Measurements from ENCODE around the gene CLEC4E. TPM values are rescaled to one million over a fixed set of nuclear protein-coding genes. Genes with fewer than 3 reads are reported as not detected.
"Not testable (repeated sequence)": the region's sequence is repeated elsewhere in the genome, so short reads cannot be mapped to it uniquely, and the experiment has no call there.

Gene CLEC4E
- total RNA-seq, 1 donor from 2014 or later, result not detected

GRCh38 chr12:8549381-8549780, 8.7 kb upstream of the CLEC4E start:
- Histone ChIP-seq H3K36me3 (ENCODE audit: control insufficient read depth, insufficient read depth, low read length) (no peaks in the 10 kb centered on the region), H3K4me3 (ENCODE audit: low read depth, low read length) (no peak overlapping the region), H3K27me3 (ENCODE audit: control insufficient read depth, insufficient read depth, low read length) (no peaks in the 10 kb centered on the region)
- FAIRE-seq (no peak), DNase-seq (ENCODE audit: low read depth) (no peak)
- TF ChIP-seq CTCF (IDR thresholded peaks at IDR 0.05; ENCODE audit: insufficient read depth, low read length, severe bottlenecking), result no peak

DNA sequence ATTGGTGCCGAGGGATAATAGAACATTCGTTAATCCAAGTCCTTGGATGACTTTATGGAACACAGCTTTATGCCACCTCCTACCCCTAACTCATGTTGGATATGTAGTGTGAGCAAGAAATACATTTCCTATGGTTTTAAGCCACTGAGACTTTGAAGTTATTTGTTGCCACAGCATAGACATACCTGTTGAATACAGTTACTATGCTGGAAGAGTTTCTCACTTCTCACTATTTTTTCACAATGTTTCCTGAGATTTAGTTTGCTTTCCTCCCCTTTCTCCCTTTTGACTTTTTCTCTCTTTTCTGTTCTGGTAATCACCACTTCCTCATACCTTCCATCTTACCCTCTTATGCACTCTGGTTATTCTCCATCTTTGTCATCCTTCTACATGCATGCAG, 7.5 kb upstream of the CLEC4E start:
- FAIRE-seq (no peak), DNase-seq (ENCODE audit: low read depth) (no peak)
- H3K27me3 ChIP-seq (ENCODE audit: control insufficient read depth, insufficient read depth, low read length), result no peaks in the 10 kb centered on the region
- TF ChIP-seq CTCF (IDR thresholded peaks at IDR 0.05; ENCODE audit: insufficient read depth, low read length, severe bottlenecking), result no peak
- no peaks in the 10 kb centered on the region for H3K36me3 ChIP-seq (ENCODE audit: control insufficient read depth, insufficient read depth, low read length)
- H3K4me3 ChIP-seq (ENCODE audit: low read depth, low read length), result no peak overlapping the region

DNA sequence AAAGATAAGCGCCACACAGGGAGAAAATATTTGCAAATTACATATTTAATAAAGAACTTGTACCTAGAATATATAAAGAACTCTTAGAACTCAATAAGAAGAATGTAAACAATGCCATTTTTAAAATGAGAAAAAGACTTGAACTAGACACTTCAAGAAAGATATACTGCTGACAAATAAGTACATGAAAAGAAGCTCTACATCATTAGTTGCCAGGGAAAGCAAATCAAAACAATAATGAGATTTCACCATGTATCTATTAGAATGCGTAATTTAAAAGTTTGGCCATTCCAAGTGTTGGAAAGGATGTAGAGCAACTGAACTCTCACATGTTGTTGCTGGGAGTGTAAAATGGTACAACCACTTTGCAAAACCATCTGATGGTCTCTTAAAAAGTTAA, 6.9 kb upstream of the CLEC4E start:
- DNase-seq (ENCODE audit: low read depth) (no peak), FAIRE-seq (no peak)
- TF ChIP-seq CTCF (IDR thresholded peaks at IDR 0.05; ENCODE audit: insufficient read depth, low read length, severe bottlenecking), result no peak
- H3K4me3 ChIP-seq (ENCODE audit: low read depth, low read length), result no peak overlapping the region
- no peaks in the 10 kb centered on the region for H3K36me3 ChIP-seq (ENCODE audit: control insufficient read depth, insufficient read depth, low read length)
- H3K27me3 ChIP-seq (ENCODE audit: control insufficient read depth, insufficient read depth, low read length), result no peaks in the 10 kb centered on the region

DNA sequence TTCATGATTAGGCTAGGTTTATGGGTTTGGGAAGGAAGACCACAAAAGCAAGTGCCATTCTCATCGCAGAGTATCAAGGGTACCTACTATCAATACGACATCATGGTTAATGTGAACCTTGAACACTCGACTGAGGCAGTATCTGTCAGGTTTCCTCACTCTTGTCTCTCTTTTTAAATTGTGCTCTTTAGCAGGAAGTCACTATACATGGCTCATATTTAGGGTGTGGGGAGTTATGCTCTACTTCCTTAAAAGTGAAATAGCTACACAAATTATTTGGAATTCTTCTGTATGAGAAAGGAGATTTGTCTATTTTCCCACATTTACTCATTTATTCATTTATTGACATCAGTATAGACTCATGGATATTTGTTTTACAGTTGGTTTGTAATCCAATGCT, 5.9 kb upstream of the CLEC4E start:
- FAIRE-seq, result no peak
- TF ChIP-seq CTCF (IDR thresholded peaks at IDR 0.05; ENCODE audit: insufficient read depth, low read length, severe bottlenecking), result no peak
- Histone ChIP-seq H3K36me3 (ENCODE audit: control insufficient read depth, insufficient read depth, low read length) (no peaks in the 10 kb centered on the region), H3K4me3 (ENCODE audit: low read depth, low read length) (no peak overlapping the region), H3K27me3 (ENCODE audit: control insufficient read depth, insufficient read depth, low read length) (no peaks in the 10 kb centered on the region)
- no peak for DNase-seq (ENCODE audit: low read depth)

- DNase-seq (ENCODE audit: low read depth) (peak; percentile 61), FAIRE-seq (no peak)
- Histone ChIP-seq H3K27me3 (ENCODE audit: control insufficient read depth, insufficient read depth, low read length) (no peaks in the 10 kb centered on the region), H3K36me3 (ENCODE audit: control insufficient read depth, insufficient read depth, low read length) (no peaks in the 10 kb centered on the region), H3K4me3 (ENCODE audit: low read depth, low read length) (no peak overlapping the region)
- peak; percentile 85 for TF ChIP-seq CTCF (IDR thresholded peaks at IDR 0.05; ENCODE audit: insufficient read depth, low read length, severe bottlenecking)
These were observed 3.6 kb upstream of the CLEC4E start for GRCh38 chr12:8544295-8544694.

GRCh38 chr12:8541562-8541961, 857 bp upstream of the CLEC4E start:
- no peak for TF ChIP-seq CTCF (IDR thresholded peaks at IDR 0.05; ENCODE audit: insufficient read depth, low read length, severe bottlenecking)
- H3K27me3 ChIP-seq (ENCODE audit: control insufficient read depth, insufficient read depth, low read length), result no peaks in the 10 kb centered on the region
- no peak for FAIRE-seq
- DNase-seq (ENCODE audit: low read depth), result no peak
- H3K4me3 ChIP-seq (ENCODE audit: low read depth, low read length), result no peak overlapping the region
- H3K36me3 ChIP-seq (ENCODE audit: control insufficient read depth, insufficient read depth, low read length), result no peaks in the 10 kb centered on the region

- FAIRE-seq; H3K4me3 ChIP-seq (ENCODE audit: low read depth, low read length); H3K36me3 ChIP-seq (ENCODE audit: control insufficient read depth, insufficient read depth, low read length); H3K27me3 ChIP-seq (ENCODE audit: control insufficient read depth, insufficient read depth, low read length); DNase-seq (ENCODE audit: low read depth): not testable (repeated sequence)
These were observed 2.9 kb downstream of the CLEC4E start for GRCh38 chr12:8537820-8538219.
